HepG2 (cell line): ENCODE results near the gene CDC6. TPM values are rescaled to one million over a fixed set of nuclear protein-coding genes. Genes with fewer than 3 reads are reported as not detected.

Experiments used
- E2F5 ChIP-seq: sonication (generic); formaldehyde crosslinking; conservative IDR thresholded peaks from 2 replicates; pipeline ENCODE4 v1.4.0; 2020; ENCODE audit warnings: missing genetic modification reagents
- FOXO4 ChIP-seq: sonication (generic); formaldehyde crosslinking; conservative IDR thresholded peaks from 2 replicates; pipeline ENCODE4 v1.8.1; 2023; ENCODE audit warnings: missing genetic modification reagents
- GABPB1 ChIP-seq: IDR thresholded peaks from 2 replicates; pipeline ENCODE4 v1.6.1; 2016; ENCODE audit warnings: mild to moderate bottlenecking, missing genetic modification reagents, moderate library complexity, missing compliant biosample characterization
- HNRNPUL1 ChIP-seq: fragments of 200-400 bp; formaldehyde crosslinking; IDR thresholded peaks from 2 replicates; pipeline ENCODE4 v1.6.1; 2017; ENCODE audit warnings: low read depth, mild to moderate bottlenecking, low read length, moderate library complexity
- JDP2 ChIP-seq: sonication (generic); formaldehyde crosslinking; IDR thresholded peaks from 2 replicates; pipeline ENCODE4 v1.8.1; 2022; ENCODE audit warnings: missing genetic modification reagents, borderline replicate concordance
- KLF11 ChIP-seq: IDR thresholded peaks from 2 replicates; pipeline ENCODE4 v1.6.1; 2016; ENCODE audit warnings: missing compliant biosample characterization
- KMT2B ChIP-seq: IDR thresholded peaks from 2 replicates; pipeline ENCODE4 v1.6.1; 2016; ENCODE audit warnings: missing genetic modification reagents, missing compliant biosample characterization
- MAF1 ChIP-seq: sonication (generic); formaldehyde crosslinking; IDR thresholded peaks from 2 replicates; pipeline ENCODE4 v1.5.0; 2020; ENCODE audit warnings: missing genetic modification reagents, borderline replicate concordance
- MYC ChIP-seq: sonication (generic); formaldehyde crosslinking; IDR thresholded peaks from 2 replicates; pipeline ENCODE4 v1.9.0; 2021; ENCODE audit warnings: missing genetic modification reagents, borderline replicate concordance
- RBFOX2 ChIP-seq: fragments of 200-400 bp; formaldehyde crosslinking; IDR thresholded peaks from 2 replicates; pipeline ENCODE4 v1.6.1; 2017; ENCODE audit warnings: low read depth, mild to moderate bottlenecking, low read length
- YEATS2 ChIP-seq: sonication (generic); formaldehyde crosslinking; IDR thresholded peaks from 2 replicates; pipeline ENCODE4 v1.4.0; 2020; ENCODE audit warnings: missing genetic modification reagents, borderline replicate concordance
- ZBTB46 ChIP-seq: sonication (generic); formaldehyde crosslinking; IDR thresholded peaks from 2 replicates; pipeline ENCODE4 v1.4.0; 2020; ENCODE audit warnings: mild to moderate bottlenecking, missing genetic modification reagents, borderline replicate concordance
- ZKSCAN8 ChIP-seq: IDR thresholded peaks from 2 replicates; pipeline ENCODE4 v1.6.1; 2016; ENCODE audit warnings: borderline replicate concordance, missing genetic modification reagents, missing compliant biosample characterization
- ZNF10 ChIP-seq: sonication (generic); formaldehyde crosslinking; IDR thresholded peaks from 2 replicates; pipeline ENCODE4 v1.4.0; 2020; ENCODE audit warnings: mild to moderate bottlenecking, low read depth, missing genetic modification reagents, borderline replicate concordance
- ZNF18 ChIP-seq: sonication (generic); formaldehyde crosslinking; IDR thresholded peaks from 2 replicates; pipeline ENCODE4 v1.8.0; 2022; ENCODE audit warnings: mild to moderate bottlenecking, missing genetic modification reagents; ENCODE audit not compliant: insufficient replicate concordance
- ZNF280B ChIP-seq: sonication (generic); formaldehyde crosslinking; IDR thresholded peaks from 2 replicates; pipeline ENCODE4 v1.5.0; 2020; ENCODE audit warnings: missing genetic modification reagents, mild to moderate bottlenecking, borderline replicate concordance
- ZNF331 ChIP-seq: sonication (generic); formaldehyde crosslinking; IDR thresholded peaks from 2 replicates; pipeline ENCODE4 v1.4.0; 2020; ENCODE audit warnings: missing genetic modification reagents
- ZNF431 ChIP-seq: sonication (generic); formaldehyde crosslinking; IDR thresholded peaks from 2 replicates; pipeline ENCODE4 v1.9.0; 2022; ENCODE audit warnings: missing genetic modification reagents, low read depth, mild to moderate bottlenecking, borderline replicate concordance
- ZNF770 ChIP-seq: sonication (generic); formaldehyde crosslinking; IDR thresholded peaks from 2 replicates; pipeline ENCODE4 v1.5.0; 2020; ENCODE audit warnings: mild to moderate bottlenecking, missing genetic modification reagents
- polyA plus RNA-seq, 8 experiments: library from polyadenylated mRNA; depleted of rRNA in 3 of 8; stranded (reverse) in 7 of 8; unstranded in 1 of 8; fragments of >200 nt; fragmentation: Illumina TruSeq in 4 of 8; extraction: Trizol in 4 of 8; gene quantifications; 2 replicates each; pipeline versions ENCODE4 v1.2.1 to v1.2.3, GENCODE V29; 2011 to 2016; ENCODE audit warnings: low read depth in 4 of 8, missing spikeins in 1 of 8, mixed read lengths in 1 of 8; ENCODE audit not compliant: insufficient read depth in 1 of 8
- total RNA-seq, 5 experiments: library from RNA; depleted of rRNA; stranded (reverse); fragments of >200 nt; fragmentation: Illumina TruSeq; extraction: Trizol; gene quantifications; 2 replicates each; pipeline ENCODE4 v1.2.3, GENCODE V29; 2016; ENCODE audit warnings: low read depth in 1 of 5

Gene CDC6
- total and polyA plus RNA-seq, 2 of the 13 experiments (the other 11 are each of a cell fraction or from before 2014, with no cell fraction given): 17.4 to 114 TPM

- TF ChIP-seq ZNF280B (CRISPR knock-in tag) (no peak), ZNF10 (CRISPR knock-in tag) (no peak), RBFOX2 (no peak), ZBTB46 (CRISPR knock-in tag) (no peak), GABPB1 (CRISPR knock-in tag) (no peak), E2F5 (CRISPR knock-in tag) (no peak), MYC (CRISPR knock-in tag) (no peak), KLF11 (CRISPR knock-in tag) (no peak), ZKSCAN8 (CRISPR knock-in tag) (no peak), YEATS2 (no peak), ZNF431 (CRISPR knock-in tag) (no peak), FOXO4 (no peak), KMT2B (CRISPR knock-in tag) (no peak), MAF1 (no peak), ZNF770 (no peak), HNRNPUL1 (no peak), ZNF18 (CRISPR knock-in tag) (no peak), ZNF331 (CRISPR knock-in tag) (no peak), JDP2 (CRISPR knock-in tag) (no peak)
Observed at GRCh38 chr17:40326014-40326831, 38.5 kb downstream of the CDC6 start (continued).
